IMR-90 (cell line): ENCODE measurements around the gene KMT2D. TPM values are rescaled to one million over a fixed set of nuclear protein-coding genes. Genes with fewer than 3 reads are reported as not detected.

ENCODE experiments used
- ATAC-seq: fragments of 200-7000 bp; cut with Tn5 transposase; 2 replicates; pipeline ENCODE4 v1.9.1; 2020; ENCODE audit warnings: low read depth, mild to moderate bottlenecking, moderate library complexity
- BruUV-seq: library from RNA; stranded (reverse); fragments of 400-500 nt; replicated peaks from 2 replicates; lab custom pipeline; 2021; lab: Mats Ljungman, UMichigan
- CTCF ChIA-PET: fragments of 300-600 bp; formaldehyde crosslinking; extraction: SDS; loops from one replicate; lab custom pipeline; 2021; ENCODE audit warnings: antibody characterized with exemption; lab: Yijun Ruan, JAX
- POLR2A ChIA-PET: fragments of 300-600 bp; sonication (Branson Sonifier 250); formaldehyde crosslinking; loops from one replicate; lab custom pipeline; 2022; ENCODE audit warnings: antibody characterized with exemption; ENCODE audit not compliant: unreplicated experiment; lab: Charles Lee
- DNase-seq: peaks from one replicate; pipeline ENCODE4 v3.0.0; 2013
- H2AFZ ChIP-seq: replicated peaks from 2 replicates; pipeline ENCODE3; 2013; ENCODE audit warnings: low read length, mild to moderate bottlenecking; ENCODE audit not compliant: poor library complexity
- H2AK5ac ChIP-seq: 2 replicates; pipeline ENCODE4 v1.6.1; 2013; ENCODE audit warnings: low read depth, low read length, inconsistent platforms
- H2AK9ac ChIP-seq: replicated peaks from 2 replicates; pipeline ENCODE3; 2013; ENCODE audit warnings: mild to moderate bottlenecking, low read depth, low read length, moderate library complexity; ENCODE audit not compliant: poor library complexity
- H2BK120ac ChIP-seq: 2 replicates; pipeline ENCODE4 v1.6.1; 2013; ENCODE audit warnings: low read depth, low read length, inconsistent platforms
- H2BK15ac ChIP-seq: 3 replicates; pipeline ENCODE4 v1.6.1; 2013; ENCODE audit warnings: low read depth, low read length, inconsistent platforms
- H2BK20ac ChIP-seq: 2 replicates; pipeline ENCODE4 v1.6.1; 2013; ENCODE audit warnings: low read depth, mild to moderate bottlenecking, inconsistent platforms, low read length, moderate library complexity
- H2BK5ac ChIP-seq: 2 replicates; pipeline ENCODE4 v1.6.1; 2013; ENCODE audit warnings: mild to moderate bottlenecking, low read depth, low read length, inconsistent platforms; ENCODE audit not compliant: poor library complexity, severe bottlenecking
- H3K14ac ChIP-seq: replicated peaks from 2 replicates; pipeline ENCODE4 v1.6.1; 2013; ENCODE audit warnings: low read depth, low read length, inconsistent platforms
- H3K18ac ChIP-seq: 2 replicates; pipeline ENCODE4 v1.6.1; 2013; ENCODE audit warnings: low read depth, low read length, control low read depth
- H3K23ac ChIP-seq: 2 replicates; pipeline ENCODE4 v1.6.1; 2013; ENCODE audit warnings: low read depth, low read length, inconsistent platforms
- H3K27ac ChIP-seq: 2 replicates; pipeline ENCODE4 v1.5.1; 2013; ENCODE audit warnings: mild to moderate bottlenecking, control low read depth, low read length; ENCODE audit not compliant: insufficient read depth
- H3K27me3 ChIP-seq: 2 replicates; pipeline ENCODE4 v1.6.1; 2013; ENCODE audit warnings: low read length; ENCODE audit not compliant: control insufficient read depth, insufficient read depth
- H3K36me3 ChIP-seq: 2 replicates; pipeline ENCODE4 v1.6.1; 2013; ENCODE audit warnings: low read length, mixed read lengths; ENCODE audit not compliant: control insufficient read depth, insufficient read depth
- H3K4ac ChIP-seq: 2 replicates; pipeline ENCODE4 v1.6.1; 2013; ENCODE audit warnings: low read depth, low read length, inconsistent platforms
- H3K4me1 ChIP-seq: 2 replicates; pipeline ENCODE4 v1.6.1; 2013; ENCODE audit warnings: low read length, mixed read lengths; ENCODE audit not compliant: control insufficient read depth, insufficient read depth
- H3K4me2 ChIP-seq: 2 replicates; pipeline ENCODE4 v1.6.1; 2013; ENCODE audit warnings: low read depth, mild to moderate bottlenecking, control low read depth, low read length, moderate library complexity
- H3K4me3 ChIP-seq: 2 replicates; pipeline ENCODE4 v1.5.1; 2013; ENCODE audit warnings: low read depth, mild to moderate bottlenecking, control low read depth, low read length, moderate library complexity; ENCODE audit not compliant: insufficient read depth
- H3K56ac ChIP-seq: 2 replicates; pipeline ENCODE4 v1.6.1; 2013; ENCODE audit warnings: low read length, inconsistent platforms; ENCODE audit not compliant: insufficient read depth; ENCODE audit errors: extremely low read depth
- H3K79me1 ChIP-seq, 2 experiments: 2 replicates each; pipeline ENCODE4 v1.6.1; 2013; ENCODE audit warnings: low read length in 2 of 2, inconsistent platforms in 1 of 2, low read depth in 1 of 2
- H3K9ac ChIP-seq: 2 replicates; pipeline ENCODE4 v1.6.1; 2013; ENCODE audit warnings: low read depth, low read length, control low read depth
- H3K9me1 ChIP-seq: 2 replicates; pipeline ENCODE4 v1.6.1; 2013; ENCODE audit warnings: low read length, inconsistent platforms; ENCODE audit not compliant: insufficient read depth
- H3K9me3 ChIP-seq: 2 replicates; pipeline ENCODE4 v1.6.1; 2013; ENCODE audit warnings: low read length; ENCODE audit not compliant: control insufficient read depth, insufficient read depth
- H4K20me1 ChIP-seq: 2 replicates; pipeline ENCODE4 v1.6.1; 2013; ENCODE audit warnings: low read length, inconsistent platforms; ENCODE audit not compliant: insufficient read depth
- H4K5ac ChIP-seq: 2 replicates; pipeline ENCODE4 v1.6.1; 2013; ENCODE audit warnings: mild to moderate bottlenecking, low read depth, low read length, control low read depth
- H4K8ac ChIP-seq, 2 experiments: 2 replicates each; pipeline ENCODE4 v1.6.1; 2013; ENCODE audit warnings: low read depth in 2 of 2, low read length in 2 of 2, control low read depth in 1 of 2, inconsistent platforms in 1 of 2
- H4K91ac ChIP-seq: 2 replicates; pipeline ENCODE4 v1.6.1; 2013; ENCODE audit warnings: low read depth, low read length, inconsistent platforms; ENCODE audit not compliant: insufficient read depth
- BHLHE40 ChIP-seq: fragments of 150-350 bp; IDR thresholded peaks from 2 replicates; pipeline ENCODE4 v1.6.1; 2016; ENCODE audit warnings: mild to moderate bottlenecking, low read depth, low read length
- CEBPB ChIP-seq: IDR thresholded peaks from 2 replicates; pipeline ENCODE4 v1.6.1; 2012; ENCODE audit warnings: low read depth, low read length, improper control_type of control experiment
- CTCF ChIP-seq: conservative IDR thresholded peaks from 2 replicates; pipeline ENCODE4 v1.5.1; 2012; ENCODE audit warnings: mild to moderate bottlenecking, low read depth, low read length, improper control_type of control experiment
- ELK1 ChIP-seq: fragments of 150-350 bp; IDR thresholded peaks from 2 replicates; pipeline ENCODE4 v1.6.1; 2016; ENCODE audit warnings: low read depth, mild to moderate bottlenecking, low read length, moderate library complexity, borderline replicate concordance
- FOS ChIP-seq: fragments of 150-350 bp; IDR thresholded peaks from 2 replicates; pipeline ENCODE4 v1.6.1; 2016; ENCODE audit warnings: low read depth, low read length
- MAFK ChIP-seq: IDR thresholded peaks from 2 replicates; pipeline ENCODE4 v1.6.1; 2012; ENCODE audit warnings: low read depth, low read length, improper control_type of control experiment
- MXI1 ChIP-seq: IDR thresholded peaks from 2 replicates; pipeline ENCODE4 v1.6.1; 2012; ENCODE audit warnings: low read depth, mild to moderate bottlenecking, low read length, moderate library complexity, borderline replicate concordance
- NFE2L2 ChIP-seq: fragments of 150-350 bp; IDR thresholded peaks from 2 replicates; pipeline ENCODE4 v1.6.1; 2016; ENCODE audit warnings: low read depth, mild to moderate bottlenecking, low read length
- RAD21 ChIP-seq: IDR thresholded peaks from 2 replicates; pipeline ENCODE4 v1.6.1; 2012; ENCODE audit warnings: low read length, improper control_type of control experiment
- RCOR1 ChIP-seq: IDR thresholded peaks from 2 replicates; pipeline ENCODE4 v1.6.1; 2012; ENCODE audit warnings: mild to moderate bottlenecking, low read length, improper control_type of control experiment; ENCODE audit not compliant: insufficient replicate concordance
- RFX5 ChIP-seq: IDR thresholded peaks from 2 replicates; pipeline ENCODE4 v1.8.0; 2012; ENCODE audit warnings: low read depth, mild to moderate bottlenecking, low read length, moderate library complexity
- SMC3 ChIP-seq: fragments of 150-350 bp; IDR thresholded peaks from 2 replicates; pipeline ENCODE4 v1.6.1; 2016; ENCODE audit warnings: low read depth, mild to moderate bottlenecking, antibody characterized with exemption, low read length, moderate library complexity
- USF2 ChIP-seq: fragments of 150-350 bp; IDR thresholded peaks from 2 replicates; pipeline ENCODE4 v1.6.1; 2017; ENCODE audit warnings: mild to moderate bottlenecking, antibody characterized with exemption, low read length, low read depth
- WGBS, 2 experiments: methylation state at CpG; one replicate each; pipeline versions ENCODE4 v1.1.5 to v1.1.7; 2013; ENCODE audit warnings: missing lambda C conversion rate in 2 of 2; ENCODE audit not compliant: insufficient read length in 1 of 2; ENCODE audit errors: extremely low coverage in 2 of 2; 5-methylcytosine and 5-hydroxymethylcytosine counted together
- dilution Hi-C: fragments of 300-500 bp; cut with HindIII; formaldehyde crosslinking; loops from one replicate; pipeline ENCODE4 v1.14.3; 2018; ENCODE audit warnings: low sequenced_read_pairs; ENCODE audit not compliant: unreplicated experiment
- in situ Hi-C: fragments of 300-500 bp; cut with MboI; formaldehyde crosslinking; loops from 3 replicates; pipeline ENCODE4 v1.14.3; 2019; ENCODE audit warnings: low sequenced_read_pairs, inconsistent platforms, mixed read lengths
- intact Hi-C: fragments of 100-400 bp; cut with micrococcal nuclease; formaldehyde crosslinking; loops from 2 replicates; pipeline ENCODE4 v1.10.0; 2022
- polyA plus RNA-seq, 3 experiments: library from polyadenylated mRNA; depleted of rRNA; stranded (reverse); fragments of >200 nt; gene quantifications; 2 replicates each; pipeline ENCODE4 v1.2.3, GENCODE V29; 2012; ENCODE audit warnings: low replicate concordance in 1 of 3
- total RNA-seq: library from RNA; depleted of rRNA; stranded (reverse); fragments of >200 nt; gene quantifications from 2 replicates; pipeline ENCODE4 v1.2.3, GENCODE V29; 2012

Gene KMT2D
- total and polyA plus RNA-seq, 2 of the 4 experiments (the other 2 are of a cell fraction), result 6.6 to 25.2 TPM

- Histone ChIP-seq H3K56ac (no peak overlapping the region), H4K20me1 (no peaks in the 10 kb centered on the region), H3K4ac (no peak overlapping the region), H2AK5ac (no peak overlapping the region), H4K8ac (no peak overlapping the region), H2AFZ (no peak overlapping the region), H4K91ac (no peak overlapping the region), H3K9me3 (no peaks in the 10 kb centered on the region), H2BK120ac (no peak overlapping the region), H2BK5ac (no peak overlapping the region), H3K18ac (no peak overlapping the region), H3K14ac (no peak overlapping the region), H3K79me1 (no peaks in the 10 kb centered on the region), H2BK20ac (no peak overlapping the region), H3K4me3 (no peak overlapping the region), H3K9ac (no peak overlapping the region), H3K23ac (no peak overlapping the region), H3K27me3 (peaks cover 16% of the 10 kb centered on the region), H3K9me1 (no peaks in the 10 kb centered on the region), H2AK9ac (no peak overlapping the region), H4K5ac (no peak overlapping the region), H3K27ac (no peak overlapping the region), H3K36me3 (no peaks in the 10 kb centered on the region), H3K4me1 (no peaks in the 10 kb centered on the region), H2BK15ac (no peak overlapping the region), H3K4me2 (no peak overlapping the region)
- in situ Hi-C loops (no loop called here), intact Hi-C loops (loop anchor here (10.0 kb wide), 1 partner anchor 105 kb away; the partner anchor contains the start of gene TUBA1A), dilution Hi-C loops (no loop called here)
- ChIA-PET CTCF (interaction anchor here (0.6 to 1.4 kb wide), 3 partner anchors 13 to 19 kb away, joined by 3 read pairs; no protein-coding TSS in a partner anchor), POLR2A (no interaction called here)
- BruUV-seq, result no TSS peak
- TF ChIP-seq CTCF, result no peak
- TF ChIP-seq ELK1, result no peak
- no peak for TF ChIP-seq RAD21
- TF ChIP-seq RFX5, result no peak
- TF ChIP-seq NFE2L2, result no peak
- TF ChIP-seq RCOR1, result no peak
- TF ChIP-seq MAFK, result no peak
- no peak for TF ChIP-seq USF2
- no peak for TF ChIP-seq SMC3
- no peak for TF ChIP-seq MXI1
- TF ChIP-seq BHLHE40, result no peak
- TF ChIP-seq CEBPB, result no peak
- no peak for TF ChIP-seq FOS
- 43% methylated on average over 1 of the region's 1 CpG; no CpG with 5 or more reads in 1 of the 2 experiments for WGBS, 2 experiments
- DNase-seq, result no peak
- ATAC-seq, result no peak
These were observed 19.2 kb upstream of the KMT2D start for GRCh38 chr12:49079793-49080192.
